Endodermal cell (in vitro differentiated cells): Measurements from ENCODE around the gene SARS1. TPM values are rescaled to one million over a fixed set of nuclear protein-coding genes. Genes with fewer than 3 reads are reported as not detected.

ENCODE experiments used
- DNase-seq: peaks from one replicate; pipeline ENCODE4 v3.0.0-alpha.2; 2017
- H3K27ac ChIP-seq: 2 replicates; pipeline ENCODE4 v1.5.1; 2013; ENCODE audit warnings: mild to moderate bottlenecking, low read depth, low read length, moderate library complexity
- H3K27me3 ChIP-seq: 2 replicates; pipeline ENCODE4 v1.6.1; 2013; ENCODE audit warnings: mild to moderate bottlenecking, low read length, moderate library complexity; ENCODE audit not compliant: insufficient read depth, control insufficient read depth, poor library complexity, severe bottlenecking
- H3K36me3 ChIP-seq: 2 replicates; pipeline ENCODE4 v1.7.0; 2013; ENCODE audit warnings: mild to moderate bottlenecking, low read length, moderate library complexity; ENCODE audit not compliant: control insufficient read depth, insufficient read depth
- H3K4me1 ChIP-seq: one replicate; pipeline ENCODE4 v1.7.0; 2013; ENCODE audit warnings: low read length; ENCODE audit not compliant: control insufficient read depth, insufficient read depth
- H3K4me3 ChIP-seq: 2 replicates; pipeline ENCODE4 v1.5.1; 2013; ENCODE audit warnings: mild to moderate bottlenecking, low read length, moderate library complexity
- H3K9ac ChIP-seq: 2 replicates; pipeline ENCODE4 v1.6.1; 2013; ENCODE audit warnings: mild to moderate bottlenecking, low read length, moderate library complexity; ENCODE audit not compliant: poor library complexity, severe bottlenecking; ENCODE audit errors: extremely low read depth
- H3K9me3 ChIP-seq: 2 replicates; pipeline ENCODE4 v1.6.1; 2013; ENCODE audit warnings: mild to moderate bottlenecking, low read length, moderate library complexity; ENCODE audit not compliant: control insufficient read depth
- H3K27ac Mint-ChIP-seq: 2 replicates; pipeline ENCODE4 v1.8.0; 2020; ENCODE audit warnings: mixed read lengths
- H3K27me3 Mint-ChIP-seq: 2 replicates; pipeline ENCODE4 v1.8.0; 2021; ENCODE audit warnings: mild to moderate bottlenecking, mixed read lengths; ENCODE audit not compliant: insufficient read depth
- H3K36me3 Mint-ChIP-seq: 2 replicates; pipeline ENCODE4 v1.8.0; 2020; ENCODE audit warnings: low read depth, mixed read lengths
- H3K4me1 Mint-ChIP-seq: 2 replicates; pipeline ENCODE4 v1.8.0; 2020; ENCODE audit warnings: mixed read lengths
- H3K4me3 Mint-ChIP-seq: 2 replicates; pipeline ENCODE4 v1.8.0; 2020; ENCODE audit warnings: mild to moderate bottlenecking, moderate library complexity, mixed read lengths
- H3K9me3 Mint-ChIP-seq: 2 replicates; pipeline ENCODE4 v1.8.0; 2020; ENCODE audit warnings: mild to moderate bottlenecking, mixed read lengths
- CTCF ChIP-seq: fragments of 200-600 bp; sonication (generic); conservative IDR thresholded peaks from 2 replicates; pipeline ENCODE4 v1.5.0; 2021; ENCODE audit warnings: antibody characterized with exemption, mild to moderate bottlenecking
- WGBS, 2 experiments: methylation state at CpG; one replicate each; pipeline versions ENCODE4 v1.1.5 to v1.1.7; 2013; ENCODE audit warnings: missing lambda C conversion rate in 2 of 2, mixed read lengths in 1 of 2; ENCODE audit not compliant: insufficient coverage in 1 of 2, insufficient read length in 1 of 2; 5-methylcytosine and 5-hydroxymethylcytosine counted together
- total RNA-seq, 2 donors: library from RNA; stranded (reverse); fragmentation: NEBNext Ultra II Directional in 1 of 2; extraction: Animal tissue kit (Norgen Biotek cat#: 25700) in 1 of 2; gene quantifications; 2 replicates in 1 of 2; 3 replicates in 1 of 2; pipeline ENCODE4 v1.2.1, GENCODE V29; 2021

The SARS1 gene
- total RNA-seq, 2 donors from 2014 or later: 100 to 101 TPM

- Mint-ChIP-seq H3K9me3 (no peaks in the 10 kb centered on the region), H3K27me3 (no peaks in the 10 kb centered on the region), H3K4me1 (peaks cover 8% of the 10 kb centered on the region), H3K27ac (no peak overlapping the region), H3K4me3 (no peak overlapping the region), H3K36me3 (peaks cover 3% of the 10 kb centered on the region)
- Histone ChIP-seq H3K4me1 (peaks cover 2% of the 10 kb centered on the region), H3K27ac (peak overlapping the region; percentile 88), H3K9ac (no peak overlapping the region), H3K36me3 (peaks cover 4% of the 10 kb centered on the region), H3K4me3 (no peak overlapping the region), H3K27me3 (no peaks in the 10 kb centered on the region), H3K9me3 (no peaks in the 10 kb centered on the region)
- no peak for TF ChIP-seq CTCF
- 84 to 90% methylated on average over 2 to 5 of the region's 7 CpGs for WGBS, 2 experiments
- no peak for DNase-seq
These were observed 46.2 kb downstream of the SARS1 start for GRCh38 chr1:109259674-109260557.

GRCh38 chr1:109261006-109261405, 47.3 kb downstream of the SARS1 start:
- no peak overlapping the region for H3K4me3 ChIP-seq
- Mint-ChIP-seq H3K4me1 (peaks cover 5% of the 10 kb centered on the region), H3K27me3 (no peaks in the 10 kb centered on the region), H3K27ac (no peak overlapping the region), H3K36me3 (peaks cover 3% of the 10 kb centered on the region), H3K9me3 (no peaks in the 10 kb centered on the region), H3K4me3 (no peak overlapping the region)
- H3K9me3 ChIP-seq: no peaks in the 10 kb centered on the region
- no peak for TF ChIP-seq CTCF
- H3K27me3 ChIP-seq: no peaks in the 10 kb centered on the region
- peaks cover 4% of the 10 kb centered on the region for H3K36me3 ChIP-seq
- 92 to 100% methylated on average over 1 to 16 of the region's 16 CpGs for WGBS, 2 experiments
- DNase-seq: no peak
- H3K4me1 ChIP-seq: peaks cover 2% of the 10 kb centered on the region
- H3K9ac ChIP-seq: no peak overlapping the region
- H3K27ac ChIP-seq: no peak overlapping the region

GRCh38 chr1:109261578-109261977, 47.9 kb downstream of the SARS1 start:
- Mint-ChIP-seq H3K9me3 (no peaks in the 10 kb centered on the region), H3K36me3 (peaks cover 3% of the 10 kb centered on the region), H3K4me1 (peaks cover 5% of the 10 kb centered on the region), H3K4me3 (no peak overlapping the region), H3K27ac (no peak overlapping the region), H3K27me3 (no peaks in the 10 kb centered on the region)
- Histone ChIP-seq H3K27me3 (no peaks in the 10 kb centered on the region), H3K36me3 (peaks cover 4% of the 10 kb centered on the region), H3K9me3 (no peaks in the 10 kb centered on the region), H3K9ac (no peak overlapping the region), H3K4me1 (peaks cover 2% of the 10 kb centered on the region), H3K27ac (no peak overlapping the region), H3K4me3 (no peak overlapping the region)
- 94 to 100% methylated on average over 2 to 6 of the region's 6 CpGs for WGBS, 2 experiments
- DNase-seq: no peak
- TF ChIP-seq CTCF: no peak
